Globus pallidus (tissue), 1 donor: ENCODE measurements around the gene PGP.

Experiments used
- DNase-seq: peaks from one replicate; pipeline ENCODE4 v3.0.0-alpha.2; 2015; ENCODE audit warnings: low spot score

The PGP gene

GRCh38 chr16:2199621-2200139 is 15.0 kb downstream of the PGP start:
- no peak for DNase-seq

GRCh38 chr16:2199095-2199494 is 15.5 kb downstream of the PGP start:
- DNase-seq: no peak

- DNase-seq: no peak
Measured at GRCh38 chr16:2198283-2198682, 16.4 kb downstream of the PGP start.

GRCh38 chr16:2197765-2198164 is 16.9 kb downstream of the PGP start:
- DNase-seq: no peak

- DNase-seq: no peak
Measured at GRCh38 chr16:2196981-2197511, 17.6 kb downstream of the PGP start.

- no peak for DNase-seq
Measured at GRCh38 chr16:2196162-2196980, 18.3 kb downstream of the PGP start, which contains the start of gene CASKIN1. Gene CASKIN1 (minus strand): TSS chr16:2196605. CDS start chr16:2196432, 173 bp downstream.

- no peak for DNase-seq
Measured at GRCh38 chr16:2195322-2196161, 19.1 kb downstream of the PGP start.

GRCh38 chr16:2194852-2195321 is 19.8 kb downstream of the PGP start:
- DNase-seq: no peak

- no peak for DNase-seq
Measured at GRCh38 chr16:2194166-2194834, 20.3 kb downstream of the PGP start.

GRCh38 chr16:2191446-2191706 is 23.3 kb downstream of the PGP start:
- no peak for DNase-seq

- peak; percentile 41 for DNase-seq
Measured at GRCh38 chr16:2190659-2191445, 23.8 kb downstream of the PGP start.

GRCh38 chr16:2190002-2190658 is 24.5 kb downstream of the PGP start:
- DNase-seq: no peak

GRCh38 chr16:2189252-2189893 is 25.3 kb downstream of the PGP start:
- no peak for DNase-seq

- no peak for DNase-seq
Measured at GRCh38 chr16:2188395-2188794, 26.2 kb downstream of the PGP start.

- DNase-seq: no peak
Measured at GRCh38 chr16:2187212-2187611, 27.4 kb downstream of the PGP start.

- DNase-seq: no peak
Measured at GRCh38 chr16:2186505-2186904, 28.1 kb downstream of the PGP start.

- DNase-seq: no peak
Measured at GRCh38 chr16:2186064-2186463, 28.6 kb downstream of the PGP start.

GRCh38 chr16:2184962-2185361 is 29.7 kb downstream of the PGP start:
- DNase-seq: no peak

GRCh38 chr16:2184346-2184745 is 30.3 kb downstream of the PGP start:
- no peak for DNase-seq

- DNase-seq: no peak
Measured at GRCh38 chr16:2183671-2184070, 31.0 kb downstream of the PGP start.
